Activated CD8-positive, alpha-beta memory T cell treated with anti-CD3 and anti-CD28 coated beads for 36 hours (primary cell): ENCODE results near the gene ZNF385C. TPM values are rescaled to one million over a fixed set of nuclear protein-coding genes. Genes with fewer than 3 reads are reported as not detected.

Source experiments
- CTCF ChIA-PET: fragments of 350-600 bp; sonication (Branson Sonifier 250); formaldehyde crosslinking; loops from one replicate; lab custom pipeline; 2021; ENCODE audit warnings: antibody characterized with exemption; lab: Charles Lee
- POLR2A ChIA-PET: fragments of 350-600 bp; sonication (Branson Sonifier 250); formaldehyde crosslinking; loops from one replicate; lab custom pipeline; 2021; ENCODE audit warnings: antibody characterized with exemption; lab: Charles Lee
- total RNA-seq, 2 experiments: library from RNA; stranded (reverse); gene quantifications; one replicate each; pipeline ENCODE4 v1.2.3, GENCODE V29; 2021

Gene ZNF385C
- total RNA-seq, 2 experiments from 2014 or later, result 0.10 TPM; not detected in 1

GRCh38 chr17:42071810-42072209, 26.5 kb downstream of the ZNF385C start:
- CTCF ChIA-PET, result interaction anchor here (1.0 to 2.4 kb wide), 5 partner anchors 25 to 100 kb away, joined by 3 to 10 read pairs (median 4); no protein-coding TSS in a partner anchor
- POLR2A ChIA-PET, result no interaction called here

- CTCF ChIA-PET, result interaction anchor here (0.6 to 2.4 kb wide), 5 partner anchors 15 to 1785 kb away, joined by 3 to 13 read pairs (median 4); partner anchors contain the start of gene DHX58
- POLR2A ChIA-PET, result no interaction called here
Measured at GRCh38 chr17:42068979-42069378, 29.3 kb downstream of the ZNF385C start.

GRCh38 chr17:42067371-42068091, 30.7 kb downstream of the ZNF385C start:
- ChIA-PET POLR2A (interaction anchor here (0.6 kb wide), 1 partner anchor 155 kb away, joined by 4 read pairs; no protein-coding TSS in a partner anchor), CTCF (interaction anchor here (0.6 to 2.4 kb wide), 15 partner anchors 12 to 1054 kb away, joined by 3 to 13 read pairs (median 4); partner anchors contain the start of gene DHX58)

- ChIA-PET POLR2A (no interaction called here), CTCF (interaction anchor here (0.9 to 1.6 kb wide), 6 partner anchors 34 to 116 kb away, joined by 3 to 6 read pairs (median 4); partner anchors contain the start of gene KCNH4)
Measured at GRCh38 chr17:42065201-42065600, 33.1 kb downstream of the ZNF385C start.

GRCh38 chr17:42062681-42063080, 35.6 kb downstream of the ZNF385C start:
- POLR2A ChIA-PET, result no interaction called here
- CTCF ChIA-PET, result no interaction called here

GRCh38 chr17:42061646-42062487, 36.4 kb downstream of the ZNF385C start:
- ChIA-PET CTCF (no interaction called here), POLR2A (no interaction called here)

- POLR2A ChIA-PET, result no interaction called here
- CTCF ChIA-PET, result interaction anchor here (0.6 kb wide), 2 partner anchors 80 to 84 kb away, joined by 4 read pairs; no protein-coding TSS in a partner anchor
Measured at GRCh38 chr17:42060231-42060630, 38.0 kb downstream of the ZNF385C start.

- POLR2A ChIA-PET, result no interaction called here
- CTCF ChIA-PET, result interaction anchor here (0.6 kb wide), 2 partner anchors 80 to 85 kb away, joined by 4 read pairs; no protein-coding TSS in a partner anchor
Measured at GRCh38 chr17:42059815-42060214, 38.5 kb downstream of the ZNF385C start.

- ChIA-PET POLR2A (no interaction called here), CTCF (no interaction called here)
Measured at GRCh38 chr17:42058063-42058462, 40.2 kb downstream of the ZNF385C start.

GRCh38 chr17:42056635-42057034, 41.6 kb downstream of the ZNF385C start:
- CTCF ChIA-PET, result interaction anchor here (1.0 to 2.1 kb wide), 3 partner anchors 11 to 45 kb away, joined by 3 to 6 read pairs (median 3); no protein-coding TSS in a partner anchor

GRCh38 chr17:42055496-42055895, 42.8 kb downstream of the ZNF385C start:
- ChIA-PET POLR2A (no interaction called here), CTCF (interaction anchor here (0.9 to 2.1 kb wide), 3 partner anchors 12 to 93 kb away, joined by 3 to 6 read pairs (median 3); no protein-coding TSS in a partner anchor)

More at GRCh38 chr17:42056635-42057034, 41.6 kb downstream of the ZNF385C start:
- POLR2A ChIA-PET, result no interaction called here

- CTCF ChIA-PET, result interaction anchor here (1.4 to 2.1 kb wide), 2 partner anchors 12 to 47 kb away, joined by 3 to 6 read pairs; no protein-coding TSS in a partner anchor
- POLR2A ChIA-PET, result no interaction called here
Measured at GRCh38 chr17:42055027-42055426, 43.2 kb downstream of the ZNF385C start.

GRCh38 chr17:42053731-42054500, 44.4 kb downstream of the ZNF385C start:
- CTCF ChIA-PET, result interaction anchor here (1.3 to 1.9 kb wide), 2 partner anchors 14 kb away, joined by 3 to 4 read pairs; no protein-coding TSS in a partner anchor

GRCh38 chr17:42052346-42052877, 45.9 kb downstream of the ZNF385C start:
- POLR2A ChIA-PET, result no interaction called here
- CTCF ChIA-PET, result no interaction called here

More at GRCh38 chr17:42053731-42054500, 44.4 kb downstream of the ZNF385C start:
- POLR2A ChIA-PET, result no interaction called here

GRCh38 chr17:42051645-42052044, 46.6 kb downstream of the ZNF385C start:
- ChIA-PET CTCF (interaction anchor here (0.9 to 1.2 kb wide), 3 partner anchors 25 to 50 kb away, joined by 3 to 5 read pairs (median 4); partner anchors contain the start of gene NKIRAS2), POLR2A (no interaction called here)

- ChIA-PET CTCF (interaction anchor here (0.9 to 1.2 kb wide), 3 partner anchors 25 to 50 kb away, joined by 3 to 5 read pairs (median 4); partner anchors contain the start of gene NKIRAS2), POLR2A (no interaction called here)
Measured at GRCh38 chr17:42051013-42051400, 47.3 kb downstream of the ZNF385C start.

GRCh38 chr17:42050393-42051012, 47.8 kb downstream of the ZNF385C start, which contains the start of gene C17orf113:
Gene C17orf113 (minus strand): TSS chr17:42050601. CDS start chr17:42043376, 7,225 bp downstream.
- ChIA-PET POLR2A (no interaction called here), CTCF (interaction anchor here (1.0 to 1.2 kb wide), 3 partner anchors 24 to 51 kb away, joined by 3 to 5 read pairs (median 4); partner anchors contain the start of gene NKIRAS2)
